ENCODE data around the gene TMA16. TPM values are rescaled to one million over a fixed set of nuclear protein-coding genes. Genes with fewer than 3 reads are reported as not detected.

TMA16 gene
- polyA plus RNA-seq, 1 experiment = 5.4 TPM

GRCh38 chr4:163467082-163467770, 27.3 kb upstream of the TMA16 start:
- ChIA-PET POLR2A (no interaction called here), CTCF (no interaction called here)
- TF ChIP-seq CTCF (IDR thresholded peaks at IDR 0.05; ENCODE audit: insufficient read depth, low read depth, low read length) = no peak
- DNase-seq (ENCODE audit: low read depth) = no peak
- Histone ChIP-seq H3K36me3 (ENCODE audit: control insufficient read depth, insufficient read depth, low read length) (no peaks in the 10 kb centered on the region), H3K4me3 (ENCODE audit: low read depth, low read length) (no peak overlapping the region), H3K27me3 (ENCODE audit: control insufficient read depth, insufficient read depth, low read length) (no peaks in the 10 kb centered on the region)

- no peaks in the 10 kb centered on the region for H3K27me3 ChIP-seq (ENCODE audit: control insufficient read depth, insufficient read depth, low read length)
- no peaks in the 10 kb centered on the region for H3K36me3 ChIP-seq (ENCODE audit: control insufficient read depth, insufficient read depth, low read length)
- CTCF ChIA-PET = no interaction called here
- no peak for DNase-seq (ENCODE audit: low read depth)
- TF ChIP-seq CTCF (IDR thresholded peaks at IDR 0.05; ENCODE audit: insufficient read depth, low read depth, low read length) = no peak
- H3K4me3 ChIP-seq (ENCODE audit: low read depth, low read length) = no peak overlapping the region
- POLR2A ChIA-PET = no interaction called here
Measured at GRCh38 chr4:163470391-163470790, 24.1 kb upstream of the TMA16 start.

- CTCF ChIA-PET = no interaction called here
Measured at GRCh38 chr4:163473130-163473529, 21.4 kb upstream of the TMA16 start.

GRCh38 chr4:163473576-163473975, 20.9 kb upstream of the TMA16 start, which contains the start of gene TKTL2:
Gene TKTL2, minus strand, starts transcription at chr4:163473754. Its CDS starts 20 bp downstream, at chr4:163473734.
- POLR2A ChIA-PET = no interaction called here
- no peak for DNase-seq (ENCODE audit: low read depth)
- no peak for TF ChIP-seq CTCF (IDR thresholded peaks at IDR 0.05; ENCODE audit: insufficient read depth, low read depth, low read length)
- Histone ChIP-seq H3K4me3 (ENCODE audit: low read depth, low read length) (no peak within 1 kb of the TSS), H3K27me3 (ENCODE audit: control insufficient read depth, insufficient read depth, low read length) (no peaks in the 10 kb centered on the region), H3K36me3 (ENCODE audit: control insufficient read depth, insufficient read depth, low read length) (no peaks in the 10 kb centered on the region)
- CTCF ChIA-PET = interaction anchor here (0.5 kb wide), 1 partner anchor 22 kb away, joined by 3 read pairs; no protein-coding TSS in a partner anchor

More at GRCh38 chr4:163473130-163473529, 21.4 kb upstream of the TMA16 start:
- DNase-seq (ENCODE audit: low read depth) = no peak
- POLR2A ChIA-PET = no interaction called here
- H3K4me3 ChIP-seq (ENCODE audit: low read depth, low read length) = no peak overlapping the region
- TF ChIP-seq CTCF (IDR thresholded peaks at IDR 0.05; ENCODE audit: insufficient read depth, low read depth, low read length) = no peak
- H3K27me3 ChIP-seq (ENCODE audit: control insufficient read depth, insufficient read depth, low read length) = no peaks in the 10 kb centered on the region
- no peaks in the 10 kb centered on the region for H3K36me3 ChIP-seq (ENCODE audit: control insufficient read depth, insufficient read depth, low read length)

GRCh38 chr4:163474027-163474426, 20.5 kb upstream of the TMA16 start:
- ChIA-PET POLR2A (no interaction called here), CTCF (interaction anchor here (0.5 kb wide), 1 partner anchor 22 kb away, joined by 3 read pairs; no protein-coding TSS in a partner anchor)
- Histone ChIP-seq H3K27me3 (ENCODE audit: control insufficient read depth, insufficient read depth, low read length) (no peaks in the 10 kb centered on the region), H3K36me3 (ENCODE audit: control insufficient read depth, insufficient read depth, low read length) (no peaks in the 10 kb centered on the region), H3K4me3 (ENCODE audit: low read depth, low read length) (no peak overlapping the region)
- DNase-seq (ENCODE audit: low read depth) = no peak
- no peak for TF ChIP-seq CTCF (IDR thresholded peaks at IDR 0.05; ENCODE audit: insufficient read depth, low read depth, low read length)
